ENCODE results near the gene CNTLN.

Gene CNTLN

GRCh38 chr9:17134396-17135294 lies at the start of gene CNTLN:
TSS of gene CNTLN (plus strand) at chr9:17135040. CDS start at chr9:17135066, 26 bp downstream.
- peak; percentile 89 for DNase-seq (ENCODE audit: low read depth, low spot score)
- peak within 1 kb of the TSS; percentile 88 for H3K4me3 ChIP-seq (ENCODE audit: low read depth, low read length)
- in situ Hi-C loops (cut with HindIII; ENCODE audit: low sequenced_read_pairs), result no loop called here
- TF ChIP-seq, protein P1, sequence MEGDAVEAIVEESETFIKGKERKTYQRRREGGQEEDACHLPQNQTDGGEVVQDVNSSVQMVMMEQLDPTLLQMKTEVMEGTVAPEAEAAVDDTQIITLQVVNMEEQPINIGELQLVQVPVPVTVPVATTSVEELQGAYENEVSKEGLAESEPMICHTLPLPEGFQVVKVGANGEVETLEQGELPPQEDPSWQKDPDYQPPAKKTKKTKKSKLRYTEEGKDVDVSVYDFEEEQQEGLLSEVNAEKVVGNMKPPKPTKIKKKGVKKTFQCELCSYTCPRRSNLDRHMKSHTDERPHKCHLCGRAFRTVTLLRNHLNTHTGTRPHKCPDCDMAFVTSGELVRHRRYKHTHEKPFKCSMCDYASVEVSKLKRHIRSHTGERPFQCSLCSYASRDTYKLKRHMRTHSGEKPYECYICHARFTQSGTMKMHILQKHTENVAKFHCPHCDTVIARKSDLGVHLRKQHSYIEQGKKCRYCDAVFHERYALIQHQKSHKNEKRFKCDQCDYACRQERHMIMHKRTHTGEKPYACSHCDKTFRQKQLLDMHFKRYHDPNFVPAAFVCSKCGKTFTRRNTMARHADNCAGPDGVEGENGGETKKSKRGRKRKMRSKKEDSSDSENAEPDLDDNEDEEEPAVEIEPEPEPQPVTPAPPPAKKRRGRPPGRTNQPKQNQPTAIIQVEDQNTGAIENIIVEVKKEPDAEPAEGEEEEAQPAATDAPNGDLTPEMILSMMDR (IDR thresholded peaks at IDR 0.05; ENCODE audit: low read depth, low read length), result no peak

DNA sequence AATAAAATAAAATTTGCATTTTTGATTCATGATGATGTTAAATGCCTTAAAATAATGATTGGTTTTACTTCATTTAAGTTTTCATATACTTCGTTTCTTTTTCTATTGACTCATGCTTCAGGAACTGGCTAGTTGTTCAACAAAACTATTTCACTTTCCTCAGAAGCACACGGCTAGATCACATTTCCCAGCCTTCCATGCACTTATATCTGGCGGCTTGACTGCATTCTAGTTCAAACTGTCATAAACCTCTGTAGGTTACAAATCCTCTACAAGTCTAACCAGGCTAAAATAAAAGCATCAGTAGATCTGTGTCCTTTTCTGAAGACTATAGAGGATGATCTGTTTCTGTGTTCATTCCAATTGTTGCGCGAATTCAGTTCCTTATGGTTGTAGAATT lies 46.3 kb upstream of the CNTLN start:
- TF ChIP-seq, protein P1 (IDR thresholded peaks at IDR 0.05; ENCODE audit: low read depth, low read length), result no peak
- in situ Hi-C loops (cut with HindIII; ENCODE audit: low sequenced_read_pairs), result no loop called here
- H3K4me3 ChIP-seq (ENCODE audit: low read depth, low read length), result no peak overlapping the region
- DNase-seq (ENCODE audit: low read depth, low spot score), result no peak

DNA sequence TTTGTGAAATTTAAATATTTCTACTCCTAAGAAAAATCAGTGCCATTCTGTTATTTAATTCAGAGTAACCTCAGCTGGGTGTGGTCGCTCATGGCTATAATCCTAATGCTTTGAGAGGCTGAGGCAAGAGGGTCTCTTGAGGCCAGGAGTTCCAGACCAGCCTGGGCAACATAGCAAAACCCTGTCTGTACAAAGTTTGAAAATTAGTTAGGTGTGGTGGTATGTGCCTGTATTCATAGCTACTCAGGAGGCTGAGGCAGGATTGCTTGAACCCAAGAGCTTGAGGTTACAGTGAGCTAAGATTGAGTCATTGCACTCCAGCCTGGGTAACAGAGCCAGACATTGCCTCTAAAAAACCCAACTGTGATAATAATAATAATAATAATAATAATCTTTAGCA lies 44.8 kb upstream of the CNTLN start:
- in situ Hi-C loops (cut with HindIII; ENCODE audit: low sequenced_read_pairs), result no loop called here
- TF ChIP-seq, protein P1 (IDR thresholded peaks at IDR 0.05; ENCODE audit: low read depth, low read length), result no peak
- no peak for DNase-seq (ENCODE audit: low read depth, low spot score)
- no peak overlapping the region for H3K4me3 ChIP-seq (ENCODE audit: low read depth, low read length)

DNA sequence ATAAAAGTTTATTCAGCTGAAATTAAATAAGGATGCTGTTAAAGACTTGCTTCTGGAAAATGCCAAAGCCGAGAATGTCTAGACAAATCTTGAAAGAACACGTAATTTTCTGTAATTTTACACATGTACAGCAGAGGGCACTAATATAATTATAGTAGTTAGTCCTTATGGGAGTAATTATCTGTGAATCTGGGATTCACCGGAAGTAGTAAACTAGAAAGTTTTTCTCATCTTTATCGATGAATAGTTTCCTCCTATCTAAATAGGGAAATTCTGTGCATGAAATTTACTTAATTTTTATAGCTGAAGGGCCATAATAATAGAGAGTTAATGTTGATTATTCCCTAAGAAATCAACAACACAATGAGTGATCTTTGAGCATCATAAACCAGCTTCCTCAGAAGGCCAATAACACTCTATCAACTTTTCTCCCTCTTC lies 18.4 kb upstream of the CNTLN start:
- in situ Hi-C loops (cut with HindIII; ENCODE audit: low sequenced_read_pairs), result no loop called here
- DNase-seq (ENCODE audit: low read depth, low spot score), result peak; percentile 63
- no peak overlapping the region for H3K4me3 ChIP-seq (ENCODE audit: low read depth, low read length)
- TF ChIP-seq, protein P1 (IDR thresholded peaks at IDR 0.05; ENCODE audit: low read depth, low read length), result peak; percentile 33

- no peak for DNase-seq (ENCODE audit: low read depth, low spot score)
- in situ Hi-C loops (cut with HindIII; ENCODE audit: low sequenced_read_pairs), result no loop called here
- no peak overlapping the region for H3K4me3 ChIP-seq (ENCODE audit: low read depth, low read length)
- TF ChIP-seq, protein P1 (IDR thresholded peaks at IDR 0.05; ENCODE audit: low read depth, low read length), result no peak
Observed at GRCh38 chr9:17117372-17117771, 17.5 kb upstream of the CNTLN start.

DNA sequence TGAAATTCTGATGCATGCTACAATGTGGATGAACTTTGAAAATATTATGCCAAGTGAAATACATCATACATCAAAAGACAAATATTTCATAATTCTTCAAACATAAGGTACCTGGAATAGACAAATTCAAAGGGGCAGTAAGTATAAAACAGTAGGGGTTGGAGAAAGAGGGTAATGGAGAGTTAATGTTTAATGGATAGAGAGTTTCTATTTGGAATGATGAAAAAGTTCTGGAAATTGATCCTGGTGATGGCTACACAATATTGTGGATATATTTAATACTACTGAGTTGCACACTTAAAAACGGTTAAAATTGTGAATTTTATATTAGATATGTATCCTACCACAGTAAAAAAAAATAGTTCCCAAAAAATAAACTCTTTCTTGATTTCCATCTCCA lies 14.6 kb upstream of the CNTLN start:
- in situ Hi-C loops (cut with HindIII; ENCODE audit: low sequenced_read_pairs), result no loop called here
- no peak overlapping the region for H3K4me3 ChIP-seq (ENCODE audit: low read depth, low read length)
- no peak for DNase-seq (ENCODE audit: low read depth, low spot score)
- TF ChIP-seq, protein P1 (IDR thresholded peaks at IDR 0.05; ENCODE audit: low read depth, low read length), result no peak

Measured in astrocyte of the spinal cord (primary cell).